OCI-LY7 (cell line): ENCODE measurements around the gene MYBPC3.

ENCODE experiments used
- CTCF ChIP-seq: fragments of 200-600 bp; sonication (generic); conservative IDR thresholded peaks from 2 replicates; pipeline ENCODE4 v1.5.1; 2014; ENCODE audit warnings: mild to moderate bottlenecking, antibody characterized with exemption, low read length, moderate library complexity, mixed read lengths
- EZH2phosphoT487 ChIP-seq: fragments of 200-600 bp; sonication (generic); IDR thresholded peaks from 2 replicates; pipeline ENCODE4 v1.6.1; 2018; ENCODE audit warnings: low read depth, borderline replicate concordance, mild to moderate bottlenecking, mixed run types, antibody characterized with exemption, low read length, moderate library complexity, mixed read lengths

GRCh38 chr11:47345890-47346563, 6.5 kb downstream of the MYBPC3 start:
- TF ChIP-seq CTCF (no peak), EZH2phosphoT487 (no peak)
